NCI-H146 (cell line): ENCODE measurements around the gene POLR1B.
"Not testable (repeated sequence)": the region's sequence is repeated elsewhere in the genome, so short reads cannot be mapped to it uniquely, and the experiment has no call there.

ENCODE experiments used
- DNase-seq: peaks from one replicate; lab custom pipeline; 2025; lab: John Stamatoyannopoulos, UW

Gene POLR1B

GRCh38 chr2:112601754-112602153, 59.5 kb downstream of the POLR1B start:
- DNase-seq = no peak

- no peak for DNase-seq
Measured at GRCh38 chr2:112602917-112603316, 60.7 kb downstream of the POLR1B start.

- DNase-seq = no peak
Measured at GRCh38 chr2:112603731-112604130, 61.5 kb downstream of the POLR1B start.

- DNase-seq = no peak
Measured at GRCh38 chr2:112604952-112605351, 62.7 kb downstream of the POLR1B start.

GRCh38 chr2:112605926-112606325, 63.7 kb downstream of the POLR1B start:
- no peak for DNase-seq

- DNase-seq = no peak
Measured at GRCh38 chr2:112606547-112606946, 64.3 kb downstream of the POLR1B start.

GRCh38 chr2:112607680-112608438, 65.6 kb downstream of the POLR1B start:
- DNase-seq = no peak

- DNase-seq = not testable (repeated sequence)
Measured at GRCh38 chr2:112609320-112609719, 67.1 kb downstream of the POLR1B start.

- DNase-seq = not testable (repeated sequence)
Measured at GRCh38 chr2:112612283-112612682, 70.0 kb downstream of the POLR1B start.

GRCh38 chr2:112614201-112614840, 72.1 kb downstream of the POLR1B start:
- peak; percentile 38 for DNase-seq

GRCh38 chr2:112615051-112615450, 72.8 kb downstream of the POLR1B start:
- DNase-seq = no peak

GRCh38 chr2:112615798-112616197, 73.5 kb downstream of the POLR1B start:
- DNase-seq = not testable (repeated sequence)

- no peak for DNase-seq
Measured at GRCh38 chr2:112618383-112618782, 76.1 kb downstream of the POLR1B start.

GRCh38 chr2:112621790-112622527, 79.7 kb downstream of the POLR1B start:
- DNase-seq = no peak

GRCh38 chr2:112622528-112622849, 80.2 kb downstream of the POLR1B start:
- no peak for DNase-seq

- no peak for DNase-seq
Measured at GRCh38 chr2:112623913-112624777, 81.9 kb downstream of the POLR1B start.

GRCh38 chr2:112625474-112626114, 83.3 kb downstream of the POLR1B start:
- DNase-seq = no peak

GRCh38 chr2:112626604-112627059, 84.4 kb downstream of the POLR1B start:
- peak; percentile 56 for DNase-seq
